Activated CD8-positive, alpha-beta memory T cell treated with anti-CD3 and anti-CD28 coated beads, Interleukin-2, amount 50 U/mL, for 1 hour (primary cell): Measurements from ENCODE around the gene C6orf89.
"Not testable (repeated sequence)": the region's sequence is repeated elsewhere in the genome, so short reads cannot be mapped to it uniquely, and the experiment has no call there.

Source experiments
- DNase-seq: peaks from one replicate; pipeline ENCODE4 v3.0.0-alpha.2; 2020; ENCODE audit errors: extremely low read depth

The C6orf89 gene

DNA sequence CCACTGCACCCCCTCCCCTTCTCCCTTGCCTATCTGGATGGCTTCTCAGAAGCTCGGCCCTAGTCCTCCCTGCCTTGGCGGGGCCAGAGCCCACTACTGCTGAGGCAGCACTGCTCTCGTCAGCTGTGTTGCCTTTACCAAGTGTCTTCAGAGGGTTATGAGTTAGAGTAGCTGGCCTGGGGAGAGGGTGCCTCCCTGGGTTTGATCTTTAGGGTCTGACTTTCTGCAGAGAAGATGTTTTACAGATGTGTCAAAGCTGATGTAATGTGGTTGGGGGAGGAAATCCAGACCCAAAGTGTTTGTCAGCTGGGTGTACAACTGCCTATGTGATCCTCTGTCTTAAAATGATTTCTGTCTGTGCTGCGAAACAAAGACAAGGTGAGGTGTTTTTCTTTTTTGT, 38.4 kb downstream of the C6orf89 start:
- no peak for DNase-seq

DNA sequence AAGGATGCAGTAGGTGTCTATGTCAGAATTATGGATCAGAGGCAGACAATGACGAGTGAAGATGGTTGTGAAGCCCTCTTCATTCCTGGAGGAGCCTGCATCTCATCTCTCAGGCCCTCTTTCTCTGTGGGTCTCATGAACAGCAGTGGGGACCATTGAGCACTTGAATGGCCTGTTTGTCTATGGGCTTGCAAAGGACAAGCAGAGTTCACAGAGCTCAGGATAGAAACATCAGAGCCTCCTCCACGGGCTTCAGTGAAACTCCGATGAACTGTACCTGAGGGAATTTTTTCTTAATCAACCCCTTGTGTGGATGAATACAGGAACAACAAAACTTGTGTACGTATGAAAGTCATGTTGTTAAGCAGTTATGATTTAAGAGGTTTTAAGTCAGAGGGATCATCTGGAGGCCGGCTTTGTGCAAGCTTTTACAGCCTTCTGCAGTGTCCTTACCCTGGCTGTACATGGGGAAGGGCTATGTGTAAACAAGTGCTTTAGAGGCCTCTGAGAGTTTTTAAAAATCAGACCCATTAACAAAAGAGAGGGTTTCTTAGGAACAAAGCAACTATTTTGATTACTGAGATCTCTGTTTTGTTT, 39.1 kb downstream of the C6orf89 start:
- DNase-seq: no peak

DNA sequence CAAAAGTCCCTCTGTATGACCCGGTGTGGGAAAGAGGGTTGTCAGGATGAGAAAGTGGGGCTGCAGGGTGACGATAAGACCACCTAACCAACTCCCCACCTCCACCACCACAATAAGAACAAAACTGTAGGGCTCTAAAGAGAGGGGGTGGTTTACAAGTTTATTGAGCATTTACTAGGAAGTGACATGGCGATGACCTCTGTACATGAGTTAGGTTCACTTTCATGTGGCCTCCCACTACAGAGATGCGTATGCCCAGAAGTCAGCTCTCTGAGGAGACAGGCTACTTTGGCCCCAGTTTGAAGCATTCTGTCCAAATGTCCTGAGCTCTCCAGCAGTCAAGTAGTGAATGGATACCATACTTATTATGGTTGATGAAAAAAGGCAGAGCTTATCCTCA, 40.1 kb downstream of the C6orf89 start:
- no peak for DNase-seq

DNA sequence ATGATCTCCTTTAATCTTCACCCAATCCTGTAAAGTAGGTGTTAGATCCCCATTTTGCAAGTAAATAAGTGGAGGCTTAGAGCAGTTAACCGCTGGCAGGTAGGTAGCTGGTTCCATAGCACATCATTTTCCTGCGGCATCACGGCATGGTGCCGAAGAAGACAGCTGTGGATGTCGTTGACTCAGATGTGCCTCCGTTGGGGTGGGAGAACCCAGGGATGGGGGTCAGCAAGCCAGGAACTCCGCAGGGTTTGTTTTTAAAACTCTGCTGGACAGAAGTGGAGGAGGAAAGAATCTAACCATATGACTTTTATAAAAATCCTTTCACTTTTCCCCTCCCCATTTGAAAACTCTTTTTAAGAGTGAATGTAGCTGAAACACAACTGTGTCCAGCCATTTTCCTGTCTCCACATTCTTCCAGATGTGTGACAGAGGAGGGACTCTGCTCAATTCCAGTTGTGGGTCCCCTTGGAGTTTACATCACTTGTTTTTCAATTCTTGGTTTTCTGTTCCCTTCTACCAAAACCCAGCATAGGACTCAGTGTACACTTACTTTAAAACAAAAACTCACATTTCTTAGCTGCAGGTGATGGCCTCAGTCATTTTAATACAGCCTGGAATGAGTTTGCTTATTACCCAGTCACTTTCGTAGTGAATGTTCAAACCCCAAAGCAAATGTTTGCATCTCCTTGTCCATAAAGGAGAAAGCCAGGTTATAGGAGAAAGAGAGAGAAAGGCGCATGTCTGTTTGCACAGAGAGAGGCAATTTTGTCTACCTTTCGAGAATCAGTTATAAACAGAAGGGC, 41.2 kb downstream of the C6orf89 start:
- no peak for DNase-seq

DNA sequence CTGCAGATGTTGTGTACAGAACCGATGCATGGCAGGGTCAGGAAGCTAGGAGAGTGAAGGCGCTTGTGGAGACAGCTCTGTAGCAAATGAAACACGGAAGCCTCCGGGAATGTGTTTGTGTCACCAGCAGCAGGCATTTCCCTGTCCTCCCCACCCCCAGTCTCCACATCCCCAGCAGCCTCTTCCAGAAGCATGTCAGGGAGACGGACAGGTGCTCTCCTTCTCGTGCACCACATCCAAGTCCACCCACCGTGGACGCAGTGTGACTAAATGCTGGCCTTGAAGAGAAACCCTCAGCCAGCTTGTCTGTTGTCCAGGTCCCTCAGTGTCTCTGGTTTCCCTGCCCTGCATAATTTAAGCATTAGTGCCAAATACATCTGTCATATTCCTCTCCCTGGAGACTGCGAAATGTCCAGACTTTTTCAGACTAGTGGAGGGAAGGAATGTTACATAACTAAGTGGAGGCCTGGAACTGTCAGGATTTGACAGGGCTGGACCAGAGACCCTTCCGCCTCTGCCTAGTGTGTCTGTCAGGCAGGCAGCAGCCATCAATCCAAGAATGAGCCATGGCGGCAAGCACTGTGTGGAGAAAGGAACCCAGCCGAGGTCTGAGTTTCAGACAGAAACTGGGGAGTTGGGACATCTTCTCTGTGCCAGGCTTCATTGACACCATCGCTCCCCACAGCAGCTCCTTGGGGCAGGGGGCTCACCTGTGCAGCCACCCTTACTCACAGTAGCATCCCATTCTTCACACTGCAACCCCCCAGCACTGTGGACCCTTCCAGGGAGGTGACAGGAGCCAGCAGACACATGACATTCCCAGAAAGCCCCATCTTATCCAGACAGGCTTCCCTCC, 42.2 kb downstream of the C6orf89 start:
- DNase-seq: no peak

DNA sequence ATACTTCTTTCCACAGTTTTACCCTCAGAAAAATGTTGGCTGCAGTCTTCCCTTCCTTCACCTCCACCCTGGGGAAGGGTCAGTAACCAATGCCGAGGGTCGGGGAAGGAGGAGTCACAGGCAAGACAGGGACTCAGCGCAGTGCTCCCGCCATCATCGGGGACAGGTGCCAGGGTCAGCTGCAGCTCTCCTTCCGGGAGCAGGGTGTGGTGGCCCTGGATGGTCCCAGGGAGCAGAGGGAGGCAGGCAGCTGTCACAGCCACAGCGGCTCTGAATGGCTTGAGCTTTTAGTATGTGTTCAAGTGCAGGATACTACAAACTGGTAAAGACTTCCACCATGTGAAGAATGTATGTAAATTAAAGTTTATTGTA, 42.8 kb downstream of the C6orf89 start:
- DNase-seq: no peak

DNA sequence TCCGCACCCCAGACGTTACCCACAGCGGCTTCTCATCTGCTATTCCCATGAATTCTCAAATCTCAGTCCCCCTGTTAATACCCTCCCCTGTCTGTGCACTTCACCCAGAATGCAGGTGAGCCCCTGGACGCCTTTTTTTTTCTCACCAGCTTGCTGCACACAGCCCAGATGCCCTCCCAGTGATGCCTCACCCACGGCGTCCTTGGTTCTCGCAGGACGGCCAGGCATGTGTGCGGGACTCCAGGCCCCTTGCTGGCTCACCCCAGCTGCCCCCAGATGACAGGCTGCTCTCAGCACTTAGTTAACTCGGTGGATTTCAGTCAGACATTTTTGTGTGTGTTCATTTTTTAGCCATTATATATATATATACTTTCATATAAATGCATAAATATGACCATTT, 43.4 kb downstream of the C6orf89 start:
- DNase-seq: no peak

DNA sequence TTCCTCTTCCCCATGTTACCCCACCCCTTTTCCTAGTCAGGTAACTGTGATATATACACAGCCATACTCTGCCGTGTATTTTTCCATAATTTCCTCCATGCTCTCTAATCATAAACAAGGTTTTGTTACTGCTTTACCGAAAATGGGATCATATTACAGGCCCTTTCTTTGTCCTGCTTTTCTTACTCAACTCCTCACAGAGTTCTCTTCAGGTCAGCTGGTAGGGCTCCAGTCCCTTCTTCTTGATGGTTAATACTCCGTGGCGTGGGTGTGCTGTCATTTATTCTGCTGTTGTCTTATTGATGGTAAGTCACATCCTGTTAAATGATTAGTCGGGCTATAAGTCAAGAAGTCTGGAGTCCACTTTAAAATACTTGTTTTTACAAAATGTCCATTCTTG, 43.9 kb downstream of the C6orf89 start:
- DNase-seq: no peak

DNA sequence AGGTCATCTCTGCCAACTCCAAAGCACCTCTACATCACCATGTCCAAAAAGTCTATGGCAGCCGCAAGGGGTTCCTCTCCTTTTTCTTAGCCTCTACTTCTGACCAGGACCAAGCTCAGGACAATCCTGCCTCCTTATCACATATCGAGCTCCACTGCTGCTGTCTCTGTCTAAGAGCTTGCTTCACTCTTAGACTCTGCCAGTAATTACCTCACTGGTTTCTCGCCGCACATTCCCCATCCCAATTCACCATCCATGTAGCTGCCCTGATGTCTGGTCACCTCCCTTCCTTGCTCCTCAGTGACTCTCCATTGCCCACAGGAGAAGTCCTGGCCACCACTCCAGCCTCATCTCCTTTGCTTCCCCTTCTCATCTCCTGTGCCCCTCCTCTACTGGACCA, 44.7 kb downstream of the C6orf89 start:
- no peak for DNase-seq

DNA sequence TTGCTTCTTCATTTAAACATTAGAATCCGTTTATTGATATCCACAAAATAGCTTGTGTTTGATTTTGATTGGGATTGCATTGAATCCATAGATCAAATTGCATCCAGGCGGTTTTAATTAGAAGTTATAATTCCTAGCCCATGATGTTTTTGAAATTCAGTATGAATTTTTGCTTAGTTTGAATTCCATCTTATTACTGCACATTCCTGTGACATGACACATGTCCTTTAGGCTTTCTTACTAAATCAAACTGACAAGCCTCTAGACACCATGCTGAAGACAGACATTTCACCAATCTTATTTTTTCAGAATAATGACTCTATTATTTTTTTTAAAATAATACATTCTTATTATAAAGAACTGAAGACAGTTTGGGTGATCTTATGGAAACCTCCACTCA, 47.4 kb downstream of the C6orf89 start:
- no peak for DNase-seq

DNA sequence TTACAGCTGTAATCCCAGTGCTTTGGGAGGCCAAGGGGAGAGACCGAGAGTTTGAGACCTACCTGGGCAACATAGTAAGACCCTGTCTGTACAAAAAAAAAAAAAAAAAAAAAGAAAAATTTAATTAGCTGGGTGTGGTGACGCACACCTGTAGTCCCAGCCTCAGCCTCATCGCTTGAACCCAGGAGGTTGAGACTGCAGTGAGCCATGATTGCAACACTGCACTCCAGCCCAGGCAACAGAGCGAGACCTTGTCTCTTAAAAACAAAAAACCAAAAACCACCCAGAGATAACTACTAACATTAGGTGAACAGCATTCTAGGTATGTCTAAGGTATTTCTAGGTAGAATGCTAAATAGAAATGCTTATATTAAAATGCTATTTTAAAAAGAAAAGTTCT, 47.8 kb downstream of the C6orf89 start:
- no peak for DNase-seq

DNA sequence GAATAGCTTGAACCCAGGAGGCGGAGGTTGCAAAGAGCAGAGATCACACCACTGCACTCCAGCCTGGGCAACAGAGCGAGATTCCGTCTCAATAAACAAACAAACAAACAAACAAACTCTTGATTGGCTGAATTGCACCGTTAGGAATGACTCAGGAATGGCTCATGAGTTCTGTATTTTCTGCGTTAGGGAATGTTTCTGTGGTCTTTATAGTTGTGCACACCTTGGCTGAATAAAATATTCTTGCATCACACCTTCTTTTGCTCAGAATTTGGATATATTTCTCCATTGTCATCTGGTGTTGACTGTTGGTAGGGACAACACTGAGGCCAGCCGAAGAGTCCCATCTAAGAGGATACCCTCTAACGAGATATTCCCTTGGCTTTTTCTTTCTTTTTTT, 49.1 kb downstream of the C6orf89 start:
- DNase-seq: no peak

DNA sequence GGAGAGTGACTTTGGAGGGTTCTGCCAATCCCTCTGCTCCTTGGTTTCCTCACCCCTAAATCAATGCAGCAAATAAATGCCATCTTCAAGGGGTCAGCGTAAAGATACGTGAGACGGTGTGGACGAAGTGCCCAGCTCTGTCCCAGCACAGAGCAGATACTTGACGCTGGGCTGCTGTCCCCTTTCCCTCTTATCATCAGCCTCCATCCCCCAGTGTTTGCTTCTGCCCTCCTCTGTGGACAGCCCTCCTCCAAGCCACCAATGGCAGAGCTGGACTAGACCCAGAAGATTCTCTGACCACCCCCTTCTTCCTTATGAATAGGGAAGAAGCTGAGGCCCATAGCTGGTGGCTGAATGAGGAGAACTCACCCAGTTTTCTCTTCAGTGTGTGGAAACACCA, 51.1 kb downstream of the C6orf89 start:
- DNase-seq: no peak

DNA sequence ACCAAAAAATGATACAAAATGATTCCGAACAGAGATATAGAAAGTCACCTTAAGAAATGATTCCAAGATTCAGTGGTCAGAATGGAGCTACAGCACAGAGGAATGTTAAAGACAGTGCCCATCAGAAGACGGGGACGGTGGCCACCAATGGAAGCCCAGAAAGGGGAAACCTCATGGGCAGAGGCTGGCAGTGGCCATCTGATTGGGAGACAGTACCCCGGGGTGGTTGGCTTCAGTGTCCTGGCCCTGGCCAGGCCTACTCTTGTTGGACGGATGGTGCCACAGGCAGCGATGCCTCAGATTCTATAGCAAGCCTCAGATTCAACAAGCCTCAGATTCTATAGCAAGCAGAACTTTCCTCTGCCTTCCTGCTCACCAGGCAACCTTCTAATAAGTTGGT, 52.1 kb downstream of the C6orf89 start:
- no peak for DNase-seq

DNA sequence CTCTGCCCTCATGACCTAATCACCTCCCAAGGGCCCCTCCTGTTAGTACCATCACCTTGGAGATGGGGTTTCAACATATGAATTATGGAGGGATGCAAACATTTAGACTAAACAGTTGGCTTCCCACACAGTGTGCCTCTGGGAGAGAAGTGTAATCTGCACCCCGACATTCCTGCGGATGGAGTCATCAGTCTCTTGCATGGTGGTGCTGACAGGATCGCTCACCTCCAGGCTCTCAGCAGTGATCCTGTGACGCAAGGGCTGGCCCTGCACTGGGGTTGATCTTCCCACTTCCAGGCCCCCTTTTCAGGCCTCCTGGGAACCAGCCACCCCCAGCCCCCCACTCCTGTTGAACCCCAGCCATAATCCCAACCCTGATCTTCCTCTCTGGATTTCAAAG, 52.8 kb downstream of the C6orf89 start:
- no peak for DNase-seq

DNA sequence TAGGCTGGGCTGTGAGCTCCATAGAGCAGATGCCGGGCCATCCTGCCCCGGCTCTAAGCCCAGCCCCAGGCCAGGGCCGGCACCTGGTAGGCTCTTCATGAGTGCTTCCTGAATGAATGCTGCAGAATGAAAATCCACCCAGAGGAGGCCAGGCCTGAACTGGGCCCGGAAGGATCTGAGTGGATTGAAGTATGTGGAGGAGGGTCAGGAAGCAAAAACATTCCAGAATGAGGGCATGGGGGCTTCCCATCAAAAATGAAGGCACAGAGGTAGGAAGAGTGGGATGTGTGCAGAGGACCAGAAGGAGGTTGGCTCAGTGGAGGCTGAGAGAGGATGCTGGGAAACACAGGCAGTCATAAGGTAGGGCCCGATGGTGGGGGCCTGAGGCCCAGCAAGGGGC, 53.3 kb downstream of the C6orf89 start:
- not testable (repeated sequence) for DNase-seq

DNA sequence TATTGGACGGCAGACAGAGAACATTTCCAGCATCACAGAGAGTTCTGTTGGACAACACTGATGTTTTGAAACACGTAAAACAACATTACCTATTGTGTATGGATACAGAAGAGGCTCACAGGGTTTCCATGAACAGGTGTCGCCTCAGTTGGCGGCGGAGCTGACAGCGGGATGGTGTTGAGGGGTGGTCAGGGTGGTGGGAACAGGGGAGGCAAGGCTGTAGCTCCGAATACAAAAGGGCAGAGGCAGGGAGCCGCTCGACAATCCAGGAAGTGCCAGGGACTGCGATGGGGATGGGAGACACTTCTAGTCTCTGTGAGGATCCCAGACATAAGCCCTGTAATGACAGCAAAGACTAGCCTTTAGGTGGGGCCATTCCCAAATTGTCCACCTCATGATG, 54.3 kb downstream of the C6orf89 start:
- DNase-seq: no peak

DNA sequence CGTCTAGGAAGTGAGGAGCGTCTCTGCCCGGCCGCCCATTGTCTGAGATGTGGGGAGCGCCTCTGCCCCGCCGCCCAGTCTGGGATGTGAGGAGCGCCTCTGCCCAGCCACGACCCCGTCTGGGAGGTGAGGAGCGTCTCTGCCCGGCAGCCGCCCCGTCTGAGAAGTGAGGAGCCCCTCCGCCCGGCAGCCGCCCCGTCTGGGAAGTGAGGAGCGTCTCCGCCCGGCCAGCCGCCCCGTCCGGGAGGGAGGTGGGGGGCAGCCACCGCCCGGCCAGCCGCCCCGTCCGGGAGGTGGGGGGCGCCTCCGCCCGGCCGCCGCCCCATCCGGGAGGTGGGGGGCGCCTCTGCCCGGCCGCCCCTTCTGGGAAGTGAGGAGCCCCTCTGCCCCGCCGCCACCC, 55.8 kb downstream of the C6orf89 start:
- not testable (repeated sequence) for DNase-seq

DNA sequence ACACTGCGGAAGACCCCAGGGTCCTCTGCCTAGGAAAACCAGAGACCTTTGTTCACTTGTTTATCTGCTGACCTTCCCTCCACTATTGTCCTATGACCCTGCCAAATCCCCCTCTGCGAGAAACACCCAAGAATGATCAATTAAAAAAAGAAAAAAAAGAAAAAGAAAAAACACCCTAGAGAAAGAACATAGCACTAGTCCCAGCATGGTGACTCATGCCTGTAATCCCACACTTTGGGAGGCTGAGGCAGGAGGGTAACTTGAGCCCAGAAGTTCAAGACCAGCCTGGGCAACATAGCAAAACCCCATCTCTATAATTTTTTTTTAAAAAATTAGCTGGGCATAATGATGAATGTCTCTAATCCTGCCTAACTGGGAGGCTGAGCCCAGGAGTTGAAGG, 56.6 kb downstream of the C6orf89 start:
- not testable (repeated sequence) for DNase-seq

DNA sequence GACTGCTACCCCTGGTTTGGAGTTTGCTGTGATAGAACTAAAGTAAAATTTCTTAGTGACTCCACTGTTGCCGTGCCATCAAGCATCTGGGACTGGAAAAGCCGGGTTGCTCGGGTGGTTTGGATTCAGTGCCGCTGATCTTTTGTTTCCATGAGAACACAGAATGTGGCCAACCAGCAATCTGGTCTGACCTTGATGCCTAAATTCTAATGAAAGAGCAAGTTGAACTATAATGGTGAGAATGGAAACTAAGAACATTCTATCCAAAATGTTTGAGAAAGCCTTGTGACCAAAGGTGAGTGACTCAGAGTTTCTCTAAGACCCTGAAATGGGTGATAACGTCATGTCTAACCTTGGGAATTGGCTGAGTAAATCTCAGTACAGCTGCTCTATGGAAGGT, 58.9 kb downstream of the C6orf89 start:
- DNase-seq: no peak

DNA sequence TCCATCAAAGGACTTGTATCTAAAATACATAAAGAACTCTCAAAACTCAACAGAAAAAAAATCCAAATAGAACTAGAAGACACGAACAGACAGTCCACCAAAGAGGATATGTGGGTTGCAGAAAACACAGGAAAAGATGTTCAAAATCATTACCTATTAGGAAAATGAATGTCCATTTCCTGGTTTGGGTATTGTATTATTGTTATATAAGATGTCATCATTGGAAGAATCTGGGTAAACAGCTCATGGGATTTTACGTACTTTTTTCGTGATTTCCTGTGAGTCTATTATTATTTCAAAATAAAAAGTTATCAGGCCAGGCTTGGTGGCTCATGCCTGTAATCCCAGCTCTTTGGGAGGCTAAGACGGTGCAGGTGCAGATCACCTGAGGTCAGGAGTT, 59.5 kb downstream of the C6orf89 start:
- DNase-seq: no peak

DNA sequence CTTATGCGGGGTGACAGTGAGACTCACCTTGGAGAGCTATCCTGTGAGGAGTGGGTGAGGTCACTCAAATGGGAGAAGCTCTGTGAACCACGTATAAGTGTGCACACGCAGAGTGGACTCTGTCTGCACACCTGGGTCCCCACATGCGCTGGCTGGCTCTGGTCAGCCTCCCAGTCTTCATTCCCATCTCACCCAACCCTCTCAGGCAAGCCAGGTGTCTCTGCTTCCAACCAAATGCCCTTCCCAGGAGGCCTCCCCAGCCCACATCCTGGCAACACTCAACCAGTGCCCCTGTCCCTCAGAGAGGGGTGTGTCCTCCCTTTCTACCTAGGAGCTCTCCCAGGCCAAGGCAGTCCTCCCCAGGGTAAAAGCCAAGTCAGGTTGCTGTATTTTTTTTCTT, 60.8 kb downstream of the C6orf89 start:
- no peak for DNase-seq
